H1 (cell line): ENCODE data around the gene CPSF4L. TPM values are rescaled to one million over a fixed set of nuclear protein-coding genes. Genes with fewer than 3 reads are reported as not detected.

Experiments used
- CTCF ChIA-PET: fragments of 300-600 bp; sonication (Branson Sonifier 250); formaldehyde crosslinking; loops from one replicate; lab custom pipeline; 2021; ENCODE audit not compliant: partially characterized antibody; lab: Charles Lee
- POLR2A ChIA-PET: fragments of 300-600 bp; sonication (Branson Sonifier 250); formaldehyde crosslinking; loops from one replicate; lab custom pipeline; 2021; ENCODE audit warnings: inconsistent platforms; ENCODE audit not compliant: partially characterized antibody; lab: Charles Lee
- DNase-seq, 2 experiments: peaks; one replicate each; pipeline versions ENCODE4 v3.0.0 to v3.0.0-alpha.2; 2010 to 2022; ENCODE audit warnings: low spot score in 2 of 2, low read depth in 1 of 2, mixed read lengths in 1 of 2
- FAIRE-seq: peaks from 2 replicates; lab custom pipeline; 2011; peaks lifted over from hg19 to GRCh38; lab: Jason Lieb, UNC
- H2AFZ ChIP-seq: 2 replicates; pipeline ENCODE4 v1.8.1; 2012; ENCODE audit warnings: low read length, inconsistent platforms
- H2AK5ac ChIP-seq: 2 replicates; pipeline ENCODE4 v1.6.1; 2013; ENCODE audit warnings: low read depth, low read length
- H2BK120ac ChIP-seq: replicated peaks from 2 replicates; pipeline ENCODE3; 2013; ENCODE audit warnings: low read depth, low read length, inconsistent platforms
- H2BK12ac ChIP-seq: 2 replicates; pipeline ENCODE4 v1.6.1; 2013; ENCODE audit warnings: low read depth, low read length
- H2BK15ac ChIP-seq: 2 replicates; pipeline ENCODE4 v1.6.1; 2013; ENCODE audit warnings: low read length
- H2BK20ac ChIP-seq: 2 replicates; pipeline ENCODE4 v1.6.1; 2013; ENCODE audit warnings: low read length
- H2BK5ac ChIP-seq: 2 replicates; pipeline ENCODE4 v1.6.1; 2013; ENCODE audit warnings: low read depth, low read length
- H3K14ac ChIP-seq: 2 replicates; pipeline ENCODE4 v1.6.1; 2013; ENCODE audit warnings: inconsistent platforms; ENCODE audit not compliant: insufficient read length
- H3K18ac ChIP-seq: 2 replicates; pipeline ENCODE4 v1.6.1; 2013; ENCODE audit warnings: low read length; ENCODE audit errors: extremely low read depth
- H3K23ac ChIP-seq: 2 replicates; pipeline ENCODE4 v1.6.1; 2013; ENCODE audit warnings: inconsistent platforms; ENCODE audit not compliant: insufficient read length
- H3K23me2 ChIP-seq: 2 replicates; pipeline ENCODE4 v1.6.1; 2013; ENCODE audit warnings: low read depth, low read length
- H3K27ac ChIP-seq: 2 replicates; pipeline ENCODE4 v1.6.1; 2011; ENCODE audit warnings: low read depth, low read length, inconsistent platforms
- H3K27me3 ChIP-seq, 4 experiments: replicated peaks in 1 of 4; 1 replicate in 1 of 4; 2 replicates in 3 of 4; pipeline versions ENCODE4 v1.6.1 to v1.8.1; 2011 to 2013; ENCODE audit warnings: low read length in 3 of 4, mild to moderate bottlenecking in 3 of 4, inconsistent platforms in 2 of 4, mixed read lengths in 2 of 4, moderate library complexity in 1 of 4; ENCODE audit not compliant: control insufficient read depth in 3 of 4, insufficient read depth in 3 of 4; ENCODE audit errors: extremely low read depth in 1 of 4
- H3K36me3 ChIP-seq, 4 experiments: 2 replicates each; pipeline versions ENCODE4 v1.6.1 to v1.8.1; 2011 to 2013; ENCODE audit warnings: mild to moderate bottlenecking in 4 of 4, low read length in 3 of 4, moderate library complexity in 2 of 4, control low read depth in 1 of 4, inconsistent platforms in 1 of 4; ENCODE audit not compliant: insufficient read depth in 4 of 4, control insufficient read depth in 2 of 4
- H3K4ac ChIP-seq: replicated peaks from 2 replicates; pipeline ENCODE3; 2013; ENCODE audit warnings: low read length, low read depth, mixed read lengths, inconsistent platforms; ENCODE audit not compliant: insufficient read length
- H3K4me1 ChIP-seq, 4 experiments: replicated peaks in 1 of 4; 1 replicate in 1 of 4; 2 replicates in 3 of 4; pipeline versions ENCODE4 v1.6.1 to v1.8.1; 2011 to 2013; ENCODE audit warnings: low read length in 3 of 4, inconsistent platforms in 2 of 4, mixed read lengths in 1 of 4; ENCODE audit not compliant: insufficient read depth in 4 of 4, control insufficient read depth in 3 of 4
- H3K4me2 ChIP-seq, 2 experiments: 2 replicates each; pipeline versions ENCODE4 v1.6.1 to v1.8.1; 2011 to 2013; ENCODE audit warnings: low read depth in 2 of 2, low read length in 2 of 2, control low read depth in 1 of 2, inconsistent platforms in 1 of 2, mild to moderate bottlenecking in 1 of 2; ENCODE audit not compliant: insufficient read depth in 1 of 2
- H3K4me3 ChIP-seq, 4 experiments: fragments of 200-600, 300-600 bp in 1 of 4; sonication (generic), shearing (Covaris generic), sonication (Bioruptor Twin) in 1 of 4; 2 replicates each; pipeline versions ENCODE4 v1.5.1 to v1.8.1; 2011 to 2016; ENCODE audit warnings: low read length in 4 of 4, low read depth in 3 of 4, control low read depth in 2 of 4, inconsistent platforms in 2 of 4, mild to moderate bottlenecking in 2 of 4, mixed read lengths in 1 of 4, moderate library complexity in 1 of 4; ENCODE audit not compliant: insufficient read depth in 2 of 4; ENCODE audit errors: extremely low read depth in 1 of 4
- H3K56ac ChIP-seq: replicated peaks from 2 replicates; pipeline ENCODE3; 2013; ENCODE audit warnings: low read depth, mild to moderate bottlenecking, mixed read lengths, low read length, inconsistent platforms; ENCODE audit not compliant: insufficient read length
- H3K79me1 ChIP-seq: 2 replicates; pipeline ENCODE4 v1.6.1; 2013; ENCODE audit warnings: low read depth, low read length, control low read depth
- H3K79me2 ChIP-seq, 2 experiments: 2 replicates each; pipeline versions ENCODE4 v1.6.1 to v1.8.1; 2012 to 2013; ENCODE audit warnings: low read length in 2 of 2, mild to moderate bottlenecking in 2 of 2, inconsistent platforms in 1 of 2; ENCODE audit not compliant: insufficient read depth in 2 of 2, control insufficient read depth in 1 of 2
- H3K9ac ChIP-seq, 4 experiments: replicated peaks in 1 of 4; 1 replicate in 1 of 4; 2 replicates in 3 of 4; pipeline versions ENCODE4 v1.6.1 to v1.8.1; 2011 to 2013; ENCODE audit warnings: low read depth in 3 of 4, low read length in 3 of 4, control low read depth in 2 of 4, mild to moderate bottlenecking in 2 of 4, moderate library complexity in 2 of 4, inconsistent platforms in 1 of 4; ENCODE audit errors: extremely low read depth in 1 of 4
- H3K9me3 ChIP-seq, 2 experiments: 2 replicates each; pipeline versions ENCODE4 v1.6.1 to v1.8.1; 2012 to 2013; ENCODE audit warnings: mild to moderate bottlenecking in 2 of 2, moderate library complexity in 2 of 2, control low read depth in 1 of 2, inconsistent platforms in 1 of 2, low read depth in 1 of 2, low read length in 1 of 2, mixed read lengths in 1 of 2; ENCODE audit not compliant: insufficient read depth in 2 of 2
- H4K20me1 ChIP-seq, 2 experiments: replicated peaks in 1 of 2; 2 replicates each; pipeline versions ENCODE3 to v1.8.1; 2011 to 2013; ENCODE audit warnings: inconsistent platforms in 2 of 2, low read length in 2 of 2, mild to moderate bottlenecking in 1 of 2; ENCODE audit not compliant: insufficient read depth in 2 of 2, control insufficient read depth in 1 of 2
- H4K5ac ChIP-seq: 2 replicates; pipeline ENCODE4 v1.6.1; 2013; ENCODE audit warnings: low read length, low read depth, mixed read lengths, inconsistent platforms; ENCODE audit not compliant: insufficient read length
- H4K8ac ChIP-seq: 2 replicates; pipeline ENCODE4 v1.8.0; 2013; ENCODE audit warnings: mild to moderate bottlenecking, moderate library complexity, low read length, inconsistent platforms; ENCODE audit not compliant: insufficient read depth; ENCODE audit errors: extremely low read depth
- H4K91ac ChIP-seq: replicated peaks from 2 replicates; pipeline ENCODE3; 2013; ENCODE audit warnings: low read length, mixed read lengths, inconsistent platforms; ENCODE audit not compliant: insufficient read length
- ATF3 ChIP-seq: IDR thresholded peaks from 2 replicates; pipeline ENCODE4 v1.6.1; 2011; ENCODE audit warnings: low read depth, mild to moderate bottlenecking, low read length; ENCODE audit not compliant: insufficient read depth
- BACH1 ChIP-seq: IDR thresholded peaks from 2 replicates; pipeline ENCODE4 v1.6.1; 2012; ENCODE audit warnings: low read length, improper control_type of control experiment
- CHD2 ChIP-seq: IDR thresholded peaks from 2 replicates; pipeline ENCODE4 v1.6.1; 2012; ENCODE audit warnings: low read length, improper control_type of control experiment
- CTCF ChIP-seq, 3 experiments: IDR thresholded peaks; 1 replicate in 2 of 3; 2 replicates in 1 of 3; pipeline versions ENCODE4 v1.5.1 to v1.6.1; 2011; ENCODE audit warnings: low read length in 3 of 3, mild to moderate bottlenecking in 3 of 3, inconsistent platforms in 2 of 3, low read depth in 1 of 3, moderate library complexity in 1 of 3; ENCODE audit not compliant: insufficient read depth in 1 of 3; ENCODE audit errors: control extremely low read depth in 1 of 3
- JUN ChIP-seq: IDR thresholded peaks from 2 replicates; pipeline ENCODE4 v1.6.1; 2011; ENCODE audit warnings: low read depth, mild to moderate bottlenecking, improper control_type of control experiment, low read length
- KDM5A ChIP-seq: fragments of 200-600 bp; IDR thresholded peaks from 2 replicates; pipeline ENCODE4 v1.7.1; 2012; ENCODE audit warnings: mild to moderate bottlenecking, low read length, inconsistent platforms, mixed read lengths
- TAF1 ChIP-seq: IDR thresholded peaks from 2 replicates; pipeline ENCODE4 v1.6.1; 2011; ENCODE audit warnings: mild to moderate bottlenecking, low read depth, low read length
- TBP ChIP-seq: IDR thresholded peaks from 2 replicates; pipeline ENCODE4 v1.6.1; 2011; ENCODE audit warnings: low read depth, low read length, improper control_type of control experiment
- TEAD4 ChIP-seq: IDR thresholded peaks from 2 replicates; pipeline ENCODE4 v1.6.1; 2012; ENCODE audit warnings: low read depth, low read length, inconsistent platforms, mixed read lengths
- WGBS, 2 experiments: shearing (Covaris generic) in 1 of 2; methylation state at CpG; one replicate each; pipeline versions ENCODE4 v1.1.6 to v1.1.7; 2013 to 2015; ENCODE audit warnings: low lambda C conversion rate in 2 of 2, mixed read lengths in 2 of 2, inconsistent platforms in 1 of 2, low coverage in 1 of 2, missing lambda C conversion rate in 1 of 2; ENCODE audit not compliant: insufficient replicate concordance in 2 of 2, insufficient coverage in 1 of 2, insufficient read length in 1 of 2; ENCODE audit errors: extremely low coverage in 1 of 2, missing lambda C conversion rate in 1 of 2; 5-methylcytosine and 5-hydroxymethylcytosine counted together
- polyA plus RNA-seq, 7 experiments: library from polyadenylated mRNA; depleted of rRNA in 3 of 7; stranded (reverse) in 5 of 7; unstranded in 2 of 7; fragments of >200 nt in 5 of 7; fragments of 200-250 nt in 2 of 7; gene quantifications; 1 replicate in 5 of 7; 2 replicates in 1 of 7; 4 replicates in 1 of 7; pipeline versions ENCODE4 v1.2.1 to v1.2.3, GENCODE V29; 2011 to 2013; ENCODE audit warnings: missing spikeins in 2 of 7, mixed read lengths in 2 of 7
- total RNA-seq: library from RNA; stranded (reverse); fragmentation: NEBNext Ultra II Directional; extraction: Animal tissue kit (Norgen Biotek cat#: 25700); gene quantifications from 2 replicates; pipeline ENCODE4 v1.2.1, GENCODE V29; 2021

Gene CPSF4L
- total and polyA plus RNA-seq, 2 of the 8 experiments (the other 6 are each of a cell fraction or from before 2014, with no cell fraction given), result not detected

- Histone ChIP-seq H3K4me1 (no peaks in the 10 kb centered on the region), H3K56ac (no peak overlapping the region), H3K36me3 (peaks cover 29 to 85% (median 65%) of the 10 kb centered on the region in 4 experiments), H3K23ac (no peak overlapping the region), H2AK5ac (no peak overlapping the region), H3K79me1 (peaks cover 2% of the 10 kb centered on the region; the same call in 1 of the 2 replicates), H3K4me3 (no peak overlapping the region), H4K5ac (no peak overlapping the region), H3K27me3 (no peaks in the 10 kb centered on the region), H3K9ac (no peak overlapping the region), H3K14ac (no peak overlapping the region), H4K8ac (no peak overlapping the region), H4K91ac (no peak overlapping the region), H2BK120ac (no peak overlapping the region), H3K4me2 (no peak overlapping the region), H2BK15ac (no peak overlapping the region), H3K4ac (no peak overlapping the region), H3K27ac (no peak overlapping the region), H2AFZ (no peak overlapping the region), H3K9me3 (no peaks in the 10 kb centered on the region), H3K79me2 (0 out of 4 replicates have a peak, but pooled peaks cover 0 to 4% of the 10 kb centered on the region in 2 experiments), H3K23me2 (no peaks in the 10 kb centered on the region), H4K20me1 (peaks cover 2 to 9% of the 10 kb centered on the region in 2 experiments), H2BK12ac (no peak overlapping the region), H3K18ac (no peak overlapping the region), H2BK5ac (no peak overlapping the region), H2BK20ac (no peak overlapping the region)
- DNase-seq (no peak), FAIRE-seq (no peak)
- ChIA-PET POLR2A (interaction anchor here (0.9 to 1.0 kb wide), 2 partner anchors 9 to 21 kb away, joined by 3 to 4 read pairs; no protein-coding TSS in a partner anchor), CTCF (interaction anchor here (0.9 to 1.5 kb wide), 2 partner anchors 24 to 165 kb away, joined by 4 read pairs; no protein-coding TSS in a partner anchor)
- WGBS, 2 experiments, result 90% methylated on average over 10 of the region's 10 CpGs; no CpG with 5 or more reads in 1 of the 2 experiments
- TF ChIP-seq CHD2 (no peak), TEAD4 (no peak), JUN (no peak), BACH1 (no peak), KDM5A (no peak), TAF1 (no peak), TBP (no peak), ATF3 (no peak), CTCF (IDR thresholded peaks at IDR 0.05; ENCODE audit: control extremely low read depth in 1 of 3, insufficient read depth in 1 of 3, low read depth in 1 of 3, low read length in 3 of 3) (no peak)
These were observed 56.2 kb downstream of the CPSF4L start for GRCh38 chr17:73205459-73205961.
